ENCODE measurements around the gene SLC39A3. TPM values are rescaled to one million over a fixed set of nuclear protein-coding genes. Genes with fewer than 3 reads are reported as not detected.

Gene SLC39A3, protein sequence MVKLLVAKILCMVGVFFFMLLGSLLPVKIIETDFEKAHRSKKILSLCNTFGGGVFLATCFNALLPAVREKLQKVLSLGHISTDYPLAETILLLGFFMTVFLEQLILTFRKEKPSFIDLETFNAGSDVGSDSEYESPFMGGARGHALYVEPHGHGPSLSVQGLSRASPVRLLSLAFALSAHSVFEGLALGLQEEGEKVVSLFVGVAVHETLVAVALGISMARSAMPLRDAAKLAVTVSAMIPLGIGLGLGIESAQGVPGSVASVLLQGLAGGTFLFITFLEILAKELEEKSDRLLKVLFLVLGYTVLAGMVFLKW
- total RNA-seq (10 to 100 TPM; 44.1 to 51.3 TPM), polyA plus RNA-seq (35.4 TPM)

DNA sequence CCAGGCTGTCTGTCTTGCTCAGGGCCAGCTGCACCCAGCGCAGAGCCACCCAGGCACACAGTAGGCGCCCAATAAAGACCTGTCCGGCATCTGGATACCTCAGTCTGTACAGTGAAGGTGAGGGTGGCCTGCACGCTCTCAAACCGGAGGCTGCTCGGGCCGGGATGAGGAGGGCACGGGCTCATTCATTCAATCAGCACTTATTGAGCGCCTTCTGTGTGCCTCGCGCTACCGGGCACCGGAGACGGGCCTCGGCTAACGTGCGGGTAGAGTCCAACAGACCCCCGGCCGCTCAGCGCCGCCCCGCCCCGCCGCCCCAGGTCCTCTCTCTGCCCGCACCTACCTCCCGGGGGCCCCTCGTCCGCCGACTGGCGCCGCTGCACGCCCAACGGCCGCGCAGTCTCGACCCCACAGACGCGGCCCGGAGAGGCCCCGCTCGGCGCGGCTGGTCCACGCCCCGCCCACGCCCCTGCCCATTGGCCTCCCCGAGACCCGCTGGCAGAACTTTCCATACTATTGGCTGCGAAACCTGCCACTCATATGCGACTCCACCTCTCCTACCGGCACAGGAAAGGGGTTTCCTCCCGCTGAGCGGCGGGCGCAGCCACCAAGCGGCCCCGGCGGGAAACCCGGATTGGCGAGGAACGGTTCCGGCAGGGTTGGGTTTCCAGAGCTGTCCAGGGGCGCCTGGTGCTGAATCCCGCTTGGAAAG lies at the start of gene SLC39A3:
TSS of gene SLC39A3 (minus strand) at position 416 of the 712 bp plus-strand sequence. CDS start 2,760 bp downstream, outside the sequence.
- Histone ChIP-seq H3K36me3 (ENCODE audit: insufficient read depth, low read length) (no peaks in the 10 kb centered on the region), H3K27ac (ENCODE audit: low read depth, low read length) (peak within 1 kb of the TSS; percentile 68), H3K4me1 (ENCODE audit: insufficient read depth, low read length) (peaks cover 3% of the 10 kb centered on the region), H3K27me3 (ENCODE audit: insufficient read depth, low read length, poor library complexity, severe bottlenecking) (peaks cover 3% of the 10 kb centered on the region), H3K4me3 (ENCODE audit: low read length) (peak within 1 kb of the TSS; percentile 78), H3K9me3 (ENCODE audit: low read length) (no peaks in the 10 kb centered on the region)
- H3K36me3 Mint-ChIP-seq, result peaks cover 0 to 28% (median 4%) of the 10 kb centered on the region in 3 donors
- peak within 1 kb of the TSS; percentile 80 to 89 (median 87) for H3K4me3 Mint-ChIP-seq
- H3K27ac Mint-ChIP-seq, result peak within 1 kb of the TSS in 6 of 8 donors; percentile 33 to 80 (median 66)
- DNase-seq, result peak; percentile 97 to 99 (median 98)
- peaks cover 2 to 17% of the 10 kb centered on the region in 2 donors for H3K27me3 Mint-ChIP-seq
- H3K9me3 Mint-ChIP-seq, result no peaks in the 10 kb centered on the region
- ChIA-PET POLR2A (interaction anchor here (1.1 kb wide), 1 partner anchor 79 kb away, joined by 3 read pairs; the partner anchor contains the start of gene ZNF554), CTCF (interaction anchor here (0.5 to 2.7 kb wide), 2 partner anchors 10 to 443 kb away, joined by 4 to 8 read pairs; no protein-coding TSS in a partner anchor)
- H3K4me1 Mint-ChIP-seq, result peaks cover 18 to 30% (median 23%) of the 10 kb centered on the region in 3 donors

DNA sequence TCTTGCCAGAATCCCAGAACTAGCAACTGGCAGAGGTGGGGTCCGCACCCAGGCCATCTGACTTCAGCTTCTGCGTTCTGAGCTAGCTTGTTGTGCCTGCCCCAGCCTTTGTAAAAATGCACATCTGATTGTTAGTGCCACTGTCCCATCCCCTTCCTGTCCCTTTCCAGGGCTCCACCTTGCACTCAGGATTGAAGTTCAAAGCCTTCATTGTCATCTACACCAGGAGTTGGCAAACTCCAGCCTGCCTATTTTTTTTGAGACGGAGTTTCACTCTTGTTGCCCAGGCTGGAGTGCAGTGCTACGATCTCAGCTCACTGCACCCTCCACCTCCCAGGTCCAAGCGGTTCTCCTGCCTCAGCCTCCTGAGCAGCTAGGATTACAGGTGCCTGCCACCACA lies 48.4 kb upstream of the SLC39A3 start:
- peak overlapping the region in 5 of 7 donors; percentile 25 to 82 (median 52) for H3K4me3 Mint-ChIP-seq

DNA sequence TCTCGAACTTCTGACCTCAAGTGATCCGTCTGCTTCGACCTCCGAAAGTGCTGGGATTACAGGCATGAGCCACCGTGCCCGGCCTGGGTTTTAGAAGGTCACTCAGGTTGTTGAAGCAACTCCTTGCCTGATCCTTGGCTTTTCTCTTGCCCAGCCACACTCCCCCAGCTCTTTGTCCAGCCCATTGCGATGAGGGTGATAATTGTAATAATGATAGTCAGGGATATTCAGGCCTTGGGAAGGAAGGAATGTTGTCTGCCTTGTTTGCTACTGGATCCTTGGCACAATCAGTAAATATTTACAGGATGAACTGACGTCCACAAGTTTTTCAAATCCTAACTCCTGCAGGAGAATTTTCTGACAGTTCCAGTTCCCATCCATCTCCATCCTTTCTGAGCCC lies 47.3 kb upstream of the SLC39A3 start:
- DNase-seq, result no peak
- POLR2A ChIA-PET, result no interaction called here
- Mint-ChIP-seq H3K36me3 (peaks cover 0 to 11% (median 0%) of the 10 kb centered on the region in 3 donors), H3K9me3 (no peaks in the 10 kb centered on the region), H3K27ac (peak overlapping the region in 1 of 8 donors; percentile 45), H3K4me1 (peaks cover 27 to 47% (median 43%) of the 10 kb centered on the region in 3 donors), H3K4me3 (peak overlapping the region; percentile 18 to 82 (median 61)), H3K27me3 (no peaks in the 10 kb centered on the region)
- CTCF ChIA-PET, result no interaction called here
- H3K4me3 ChIP-seq (ENCODE audit: low read length), result no peak overlapping the region
- H3K4me1 ChIP-seq (ENCODE audit: insufficient read depth, low read length), result peaks cover 31% of the 10 kb centered on the region
- no peaks in the 10 kb centered on the region for H3K27me3 ChIP-seq (ENCODE audit: insufficient read depth, low read length, poor library complexity, severe bottlenecking)
- H3K36me3 ChIP-seq (ENCODE audit: insufficient read depth, low read length), result no peaks in the 10 kb centered on the region
- no peaks in the 10 kb centered on the region for H3K9me3 ChIP-seq (ENCODE audit: low read length)
- no peak overlapping the region for H3K27ac ChIP-seq (ENCODE audit: low read depth, low read length)

More for the DNA sequence above, 48.4 kb upstream of the SLC39A3 start:
- peaks cover 25% of the 10 kb centered on the region for H3K4me1 ChIP-seq (ENCODE audit: insufficient read depth, low read length)
- Mint-ChIP-seq H3K4me1 (peaks cover 20 to 40% (median 36%) of the 10 kb centered on the region in 3 donors), H3K9me3 (no peaks in the 10 kb centered on the region), H3K27ac (peak overlapping the region in 2 of 8 donors; percentile 2 to 33), H3K36me3 (peaks cover 0 to 15% (median 0%) of the 10 kb centered on the region in 3 donors), H3K27me3 (no peaks in the 10 kb centered on the region)
- no peaks in the 10 kb centered on the region for H3K27me3 ChIP-seq (ENCODE audit: insufficient read depth, low read length, poor library complexity, severe bottlenecking)
- POLR2A ChIA-PET, result no interaction called here
- H3K9me3 ChIP-seq (ENCODE audit: low read length), result no peaks in the 10 kb centered on the region
- no peaks in the 10 kb centered on the region for H3K36me3 ChIP-seq (ENCODE audit: insufficient read depth, low read length)
- no peak overlapping the region for H3K4me3 ChIP-seq (ENCODE audit: low read length)
- no peak overlapping the region for H3K27ac ChIP-seq (ENCODE audit: low read depth, low read length)
- DNase-seq, result no peak
- CTCF ChIA-PET, result no interaction called here

DNA sequence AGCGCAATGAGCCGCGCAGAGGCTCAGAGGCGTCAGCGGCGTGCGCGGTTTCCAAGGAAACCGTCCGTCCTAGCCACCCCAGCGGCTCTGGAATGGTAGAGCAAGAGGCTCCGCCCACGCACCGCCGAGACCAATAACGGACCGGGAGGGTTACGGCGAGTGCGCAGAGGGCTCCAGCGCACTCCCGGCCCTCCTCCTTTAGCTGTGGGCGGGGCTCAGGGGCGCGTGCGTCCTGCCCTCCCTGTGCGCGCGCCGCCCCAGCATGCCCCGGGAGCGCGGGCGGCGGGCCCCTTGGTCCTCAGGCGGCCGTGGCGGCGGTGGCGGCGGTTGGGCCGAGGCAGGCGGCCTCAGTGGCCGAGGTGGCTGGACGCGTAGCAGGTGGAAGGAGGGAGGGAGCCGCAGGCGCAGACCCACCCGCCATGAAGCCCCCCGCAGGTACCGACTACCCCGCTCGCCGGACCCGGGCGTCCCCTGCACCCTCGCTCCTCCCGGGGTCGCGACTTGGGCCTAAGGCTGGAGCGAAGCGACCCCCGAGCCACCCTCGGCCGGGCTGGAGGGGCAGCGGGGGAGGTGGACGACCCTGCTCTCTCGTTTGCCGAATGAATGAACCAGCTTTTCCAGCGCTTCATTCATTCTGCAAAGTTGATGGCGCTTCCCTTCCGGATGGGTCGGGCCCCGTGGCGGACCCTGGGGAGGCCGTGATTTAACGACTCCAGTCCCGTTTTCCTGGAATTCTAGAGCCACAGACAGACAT lies 45.6 kb upstream of the SLC39A3 start, which contains the start of gene THOP1:
TSS of gene THOP1 (plus strand) at position 260 of the 754 bp plus-strand sequence. CDS start at position 420, 160 bp downstream.
- peak within 1 kb of the TSS; percentile 65 to 96 (median 80) for H3K27ac Mint-ChIP-seq
- H3K9me3 Mint-ChIP-seq, result no peaks in the 10 kb centered on the region
- POLR2A ChIA-PET, result interaction anchor here (0.6 kb wide), 3 partner anchors 18 to 1533 kb away, joined by 3 to 4 read pairs (median 3); no protein-coding TSS in a partner anchor
- Histone ChIP-seq H3K36me3 (ENCODE audit: insufficient read depth, low read length) (no peaks in the 10 kb centered on the region), H3K4me3 (ENCODE audit: low read length) (peak within 1 kb of the TSS; percentile 89), H3K27me3 (ENCODE audit: insufficient read depth, low read length, poor library complexity, severe bottlenecking) (no peaks in the 10 kb centered on the region), H3K4me1 (ENCODE audit: insufficient read depth, low read length) (peaks cover 43% of the 10 kb centered on the region), H3K9me3 (ENCODE audit: low read length) (no peaks in the 10 kb centered on the region), H3K27ac (ENCODE audit: low read depth, low read length) (peak within 1 kb of the TSS; percentile 67)
- H3K4me1 Mint-ChIP-seq, result peaks cover 40 to 63% (median 60%) of the 10 kb centered on the region in 3 donors
- H3K4me3 Mint-ChIP-seq, result peak within 1 kb of the TSS; percentile 77 to 92 (median 82)
- no peaks in the 10 kb centered on the region for H3K27me3 Mint-ChIP-seq
- CTCF ChIA-PET, result interaction anchor here (0.6 kb wide), 1 partner anchor 516 kb away, joined by 4 read pairs; no protein-coding TSS in a partner anchor
- DNase-seq, result peak; percentile 97 to 99 (median 98)
- peaks cover 0 to 6% (median 0%) of the 10 kb centered on the region in 3 donors for H3K36me3 Mint-ChIP-seq

- H3K4me3 Mint-ChIP-seq, result peak overlapping the region; percentile 85 to 94 (median 87)
- Histone ChIP-seq H3K4me3 (ENCODE audit: low read length) (peak overlapping the region; percentile 93), H3K27me3 (ENCODE audit: insufficient read depth, low read length, poor library complexity, severe bottlenecking) (no peaks in the 10 kb centered on the region), H3K4me1 (ENCODE audit: insufficient read depth, low read length) (peaks cover 43% of the 10 kb centered on the region), H3K9me3 (ENCODE audit: low read length) (no peaks in the 10 kb centered on the region), H3K36me3 (ENCODE audit: insufficient read depth, low read length) (no peaks in the 10 kb centered on the region), H3K27ac (ENCODE audit: low read depth, low read length) (peak overlapping the region; percentile 94)
- H3K27ac Mint-ChIP-seq, result peak overlapping the region in 7 of 8 donors; percentile 89 to 98 (median 96)
- POLR2A ChIA-PET, result no interaction called here
- peaks cover 44 to 69% (median 62%) of the 10 kb centered on the region in 3 donors for H3K4me1 Mint-ChIP-seq
- CTCF ChIA-PET, result interaction anchor here (1.0 to 1.5 kb wide), 2 partner anchors 135 to 167 kb away, joined by 3 to 4 read pairs; no protein-coding TSS in a partner anchor
- no peaks in the 10 kb centered on the region for H3K9me3 Mint-ChIP-seq
- no peak for DNase-seq
- H3K27me3 Mint-ChIP-seq, result no peaks in the 10 kb centered on the region
- peaks cover 0 to 5% (median 0%) of the 10 kb centered on the region in 3 donors for H3K36me3 Mint-ChIP-seq
Observed at GRCh38 chr19:2783781-2784145, 43.9 kb upstream of the SLC39A3 start.

DNA sequence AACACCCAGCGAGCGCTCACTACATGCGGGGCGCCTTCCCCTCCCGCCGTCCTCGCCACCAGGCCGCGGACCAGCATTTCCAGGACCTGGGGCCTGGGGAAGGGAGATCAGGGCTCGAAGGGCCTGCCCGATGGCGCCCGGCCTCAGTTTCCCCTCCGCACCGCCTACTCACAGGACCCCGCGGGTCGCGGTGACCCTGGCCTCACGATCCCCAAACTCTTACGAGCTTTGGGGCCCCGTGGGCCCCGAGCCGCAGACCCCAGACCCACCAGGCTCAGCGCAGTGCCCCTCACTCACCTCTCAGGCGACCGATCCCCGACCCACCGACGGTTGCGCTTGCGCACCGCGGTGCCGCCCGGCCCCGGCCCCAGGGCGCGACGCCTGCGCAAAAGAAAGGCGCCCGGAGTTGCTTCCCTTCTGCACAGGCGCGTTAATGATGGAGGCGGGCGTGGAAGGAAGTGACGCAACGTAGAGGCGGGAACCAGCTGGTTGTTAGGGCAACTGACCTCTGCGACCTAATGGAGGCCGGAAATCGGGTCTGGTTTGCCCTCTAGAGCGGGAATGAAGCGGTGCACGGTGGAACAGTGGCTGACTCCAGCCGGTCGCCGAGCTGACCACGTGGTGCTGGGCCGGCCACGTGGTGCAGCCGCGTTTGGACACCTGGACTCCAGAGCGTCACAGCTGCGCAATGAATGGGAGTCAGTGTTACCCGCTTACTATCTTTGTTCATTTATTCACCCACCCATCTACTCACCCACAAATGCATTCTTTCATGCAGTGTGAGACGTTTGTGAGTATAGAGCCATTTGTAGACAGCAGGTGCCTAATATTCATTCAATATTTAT lies 43.3 kb upstream of the SLC39A3 start, which contains the start of gene SGTA:
TSS of gene SGTA (minus strand) at position 338 of the 845 bp plus-strand sequence. CDS start 14,205 bp downstream, outside the sequence.
- H3K27ac Mint-ChIP-seq, result peak within 1 kb of the TSS; percentile 89 to 98 (median 96)
- H3K9me3 ChIP-seq (ENCODE audit: low read length), result no peaks in the 10 kb centered on the region
- peak within 1 kb of the TSS; percentile 85 to 94 (median 87) for H3K4me3 Mint-ChIP-seq
- H3K9me3 Mint-ChIP-seq, result no peaks in the 10 kb centered on the region
- peak within 1 kb of the TSS; percentile 94 for H3K27ac ChIP-seq (ENCODE audit: low read depth, low read length)
- peak; percentile 91 to 98 (median 94) for DNase-seq
- H3K36me3 ChIP-seq (ENCODE audit: insufficient read depth, low read length), result no peaks in the 10 kb centered on the region
- peaks cover 46 to 73% (median 61%) of the 10 kb centered on the region in 3 donors for H3K4me1 Mint-ChIP-seq
- H3K27me3 ChIP-seq (ENCODE audit: insufficient read depth, low read length, poor library complexity, severe bottlenecking), result no peaks in the 10 kb centered on the region
- H3K36me3 Mint-ChIP-seq, result peaks cover 0 to 8% (median 0%) of the 10 kb centered on the region in 3 donors
- no peaks in the 10 kb centered on the region for H3K27me3 Mint-ChIP-seq
- ChIA-PET POLR2A (no interaction called here), CTCF (interaction anchor here (1.0 to 1.5 kb wide), 2 partner anchors 135 to 167 kb away, joined by 3 to 4 read pairs; no protein-coding TSS in a partner anchor)
- peaks cover 43% of the 10 kb centered on the region for H3K4me1 ChIP-seq (ENCODE audit: insufficient read depth, low read length)
- peak within 1 kb of the TSS; percentile 93 for H3K4me3 ChIP-seq (ENCODE audit: low read length)

All from CD8-positive, alpha-beta memory T cell (primary cell).